ENCODE data around the gene MAEA.
"Not testable (repeated sequence)": the region's sequence is repeated elsewhere in the genome, so short reads cannot be mapped to it uniquely, and the experiment has no call there.

Gene MAEA

DNA sequence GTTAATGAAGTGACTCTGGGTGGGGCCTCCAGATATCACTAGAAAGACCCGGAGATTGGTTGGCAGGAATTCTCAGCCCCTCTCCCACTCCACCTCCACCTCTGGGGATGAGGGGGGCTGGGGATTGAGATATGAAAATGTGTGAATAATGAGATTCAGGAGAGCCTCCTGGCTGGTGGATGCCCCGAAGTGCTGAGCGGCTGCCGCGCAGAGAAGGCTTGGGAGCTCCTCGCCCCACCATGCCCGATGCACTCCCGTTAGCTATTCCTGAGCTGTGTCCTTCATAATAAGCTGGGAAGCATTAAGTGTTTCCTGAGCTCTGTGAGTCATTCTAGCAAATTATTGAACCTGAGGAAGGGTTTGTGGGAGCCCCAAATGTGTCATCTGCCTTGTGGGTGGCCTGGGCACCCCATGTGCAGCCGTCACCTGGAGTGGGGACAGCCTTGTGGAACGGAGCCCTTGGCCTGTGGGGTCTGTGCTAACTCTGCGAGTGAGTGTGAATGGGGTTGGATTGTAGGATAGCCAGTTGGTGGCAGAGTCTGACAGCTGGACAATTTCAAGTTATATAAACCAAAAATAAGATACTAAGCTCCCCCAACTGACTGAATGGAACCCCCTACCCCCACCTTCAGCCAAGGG, 4.4 kb upstream of the MAEA start:
- DNase-seq: no peak

DNA sequence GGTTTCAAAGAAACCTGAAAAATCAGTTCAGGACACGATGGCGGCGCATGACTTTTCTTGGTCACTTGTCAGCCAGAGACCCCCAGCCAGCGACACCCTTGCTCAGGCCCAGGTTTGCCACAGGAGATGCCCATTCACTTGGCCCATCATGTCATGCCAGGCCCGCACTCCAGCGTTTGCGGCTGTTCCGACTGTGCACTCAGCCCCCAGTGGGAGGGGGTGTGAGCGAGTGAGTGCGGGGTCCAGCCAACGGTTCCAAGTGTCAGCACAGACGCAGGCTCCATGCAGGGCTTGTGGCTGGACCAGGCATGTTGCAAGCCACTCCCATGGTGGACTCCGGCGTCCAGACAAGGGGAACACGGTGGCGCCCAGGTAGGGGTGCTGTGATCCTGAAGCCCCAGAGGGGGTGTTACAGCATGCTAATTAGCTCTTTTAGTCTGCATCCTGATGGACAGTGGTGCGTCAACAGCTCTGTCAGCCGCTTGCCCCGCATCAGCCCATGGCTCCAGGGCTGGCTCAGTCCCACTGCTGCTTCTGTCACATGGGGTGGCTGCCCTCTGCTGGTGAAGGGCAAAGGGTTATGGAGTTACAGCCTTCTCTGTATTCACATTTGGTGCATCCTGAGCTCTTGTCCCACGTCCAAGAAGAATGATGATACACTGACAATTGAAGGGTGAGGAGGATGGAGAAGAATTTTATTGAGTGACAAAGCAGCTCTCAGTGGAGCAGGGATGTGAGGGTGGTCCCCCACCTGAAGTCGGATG, 3.7 kb upstream of the MAEA start:
- DNase-seq: peak; percentile 70

DNA sequence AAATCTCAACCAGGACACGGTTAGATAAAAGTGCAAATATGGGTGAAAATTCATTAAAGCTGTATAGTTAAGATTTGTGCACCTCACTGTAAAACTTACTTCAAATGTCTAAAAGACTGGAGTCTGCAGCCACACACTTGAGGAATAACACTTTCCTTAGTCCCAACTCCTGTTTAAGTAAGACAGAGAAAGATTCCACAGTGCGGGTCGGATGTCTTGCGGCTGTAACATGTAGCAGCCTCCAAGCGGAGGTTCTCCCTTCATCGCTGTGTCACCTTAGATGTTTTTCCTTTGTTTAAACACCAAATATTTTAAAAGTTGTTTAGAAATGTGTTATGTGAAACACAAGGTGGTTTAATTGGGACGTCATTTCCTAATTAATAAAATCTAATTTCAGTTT, 905 bp upstream of the MAEA start:
- DNase-seq: no peak

DNA sequence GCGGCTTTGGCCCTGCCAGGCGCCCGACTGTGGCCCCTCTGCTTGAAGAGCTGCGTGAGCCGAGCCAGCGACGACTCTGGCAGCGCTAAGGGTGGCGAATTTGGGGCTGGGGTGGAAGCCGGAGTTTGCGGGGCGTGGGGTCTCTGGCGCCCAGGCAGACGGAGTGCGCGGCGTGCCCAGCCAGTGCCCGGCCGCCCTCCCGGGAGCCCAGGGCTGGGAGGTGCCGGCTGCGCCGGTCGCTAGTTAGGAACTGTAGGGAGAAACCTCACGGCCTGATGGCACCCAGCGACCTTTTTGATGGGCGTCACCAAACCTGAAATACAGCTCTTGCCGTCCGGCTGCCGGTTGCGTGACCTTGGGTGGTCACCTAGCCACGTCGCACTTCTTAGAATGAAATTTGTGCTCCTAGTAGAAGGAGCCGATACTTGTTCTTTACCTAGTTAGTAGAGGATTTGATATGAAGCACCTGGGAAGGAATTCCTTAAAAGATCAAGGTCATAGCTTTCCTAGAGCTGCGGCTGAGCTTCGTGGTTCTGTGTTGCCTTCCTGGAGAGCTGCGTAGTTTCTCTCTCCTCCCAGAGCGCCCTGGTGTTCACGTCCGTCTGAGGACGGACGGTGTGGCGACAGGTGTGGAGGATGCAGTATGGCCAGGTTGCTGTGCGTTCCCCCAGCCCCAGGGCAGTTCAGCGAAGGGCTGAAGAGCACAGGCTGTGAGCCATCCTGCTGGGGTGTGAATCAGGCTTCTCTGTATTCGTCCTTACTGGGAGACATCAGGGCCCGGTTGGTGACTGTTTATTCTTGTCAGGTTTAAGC, 680 bp downstream of the MAEA start:
- DNase-seq: no peak

DNA sequence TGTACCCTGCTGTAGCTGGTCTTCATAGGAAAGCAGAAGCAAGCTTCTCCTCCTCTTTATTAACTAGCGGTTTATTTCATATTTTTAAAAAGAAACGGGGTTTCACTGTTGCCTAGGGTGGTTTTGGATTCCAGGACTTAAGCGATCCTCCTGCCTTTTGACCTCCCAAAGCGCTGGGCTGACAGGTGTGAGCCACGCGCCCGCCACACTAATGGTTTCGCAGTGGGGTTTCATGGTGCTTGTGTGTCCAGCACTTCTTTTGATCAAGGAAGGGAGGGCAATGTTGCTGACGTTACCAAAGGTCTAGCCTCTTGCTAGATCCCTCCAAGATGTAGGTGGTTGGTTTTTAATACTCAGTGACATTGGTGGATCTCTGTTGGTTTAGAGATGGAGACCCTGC, 1.4 kb downstream of the MAEA start:
- no peak for DNase-seq

DNA sequence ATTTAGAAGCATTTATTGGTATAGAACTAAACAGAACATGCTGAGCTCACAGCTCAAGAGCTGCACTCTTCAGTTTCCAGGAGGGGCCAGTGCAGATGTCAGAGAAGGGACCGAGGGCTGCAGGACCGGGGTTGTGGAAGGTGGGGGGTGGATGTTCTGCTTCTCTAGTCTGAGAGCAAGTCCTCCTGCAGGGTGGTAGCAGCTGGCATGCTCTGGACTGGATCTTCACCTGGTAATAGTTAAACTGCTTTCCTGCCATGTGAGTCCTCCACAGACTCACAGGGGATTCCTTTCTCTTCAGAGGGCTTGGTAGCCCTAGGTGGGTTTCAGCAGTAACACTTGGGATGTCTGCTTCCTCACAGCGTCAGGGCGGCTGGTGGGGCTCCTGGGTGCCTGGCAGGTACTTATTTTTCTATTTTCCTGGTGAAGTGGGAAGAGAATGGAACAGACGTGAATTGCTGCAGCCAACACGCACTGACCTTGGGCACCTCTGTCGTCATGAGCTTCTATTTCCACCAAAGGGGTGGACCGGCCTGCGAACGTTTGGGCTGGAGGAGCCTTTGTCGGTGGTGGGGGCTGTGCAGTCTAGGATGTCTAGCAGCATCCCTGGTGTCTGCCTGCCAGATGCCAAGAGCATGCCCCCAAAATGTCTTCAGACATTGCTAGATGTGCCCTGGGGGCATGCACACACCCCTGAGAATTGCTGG, 2.5 kb downstream of the MAEA start:
- DNase-seq: no peak

DNA sequence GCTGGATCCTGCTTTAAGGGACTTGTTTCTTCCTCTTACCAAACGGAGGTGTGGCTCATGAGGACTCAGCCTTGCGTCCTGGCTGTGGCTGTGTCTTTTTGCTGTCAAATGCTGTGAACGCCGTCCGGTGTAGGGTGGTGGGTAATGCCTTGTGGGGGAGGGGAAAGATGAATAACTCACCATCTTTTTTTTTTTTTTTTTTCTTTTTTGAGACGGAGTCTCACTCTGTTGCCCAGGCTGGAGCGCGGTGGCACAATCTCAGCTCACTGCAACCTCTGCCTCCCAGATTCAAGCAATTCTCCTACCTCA, 3.0 kb downstream of the MAEA start:
- not testable (repeated sequence) for DNase-seq

DNA sequence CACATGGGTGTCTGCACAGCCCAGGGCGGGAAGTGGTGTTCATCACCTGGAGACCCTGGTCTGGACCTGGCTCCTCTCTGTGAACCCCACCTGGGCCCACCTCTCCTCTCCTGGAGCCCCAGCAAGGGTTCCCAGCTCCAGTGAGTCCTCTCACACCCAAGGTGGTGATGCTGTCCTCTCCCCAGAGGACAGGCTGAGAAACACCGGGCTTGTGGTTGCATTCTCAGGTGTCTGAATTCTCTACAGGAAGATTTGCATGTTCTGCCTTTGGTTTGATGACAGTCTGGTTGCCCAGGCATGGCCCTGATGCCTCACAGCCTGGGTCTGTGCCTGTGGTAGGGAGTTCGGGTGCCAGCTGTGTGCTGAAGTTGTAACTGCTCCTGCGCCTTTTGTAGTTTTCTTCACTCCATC, 3.8 kb downstream of the MAEA start:
- no peak for DNase-seq

DNA sequence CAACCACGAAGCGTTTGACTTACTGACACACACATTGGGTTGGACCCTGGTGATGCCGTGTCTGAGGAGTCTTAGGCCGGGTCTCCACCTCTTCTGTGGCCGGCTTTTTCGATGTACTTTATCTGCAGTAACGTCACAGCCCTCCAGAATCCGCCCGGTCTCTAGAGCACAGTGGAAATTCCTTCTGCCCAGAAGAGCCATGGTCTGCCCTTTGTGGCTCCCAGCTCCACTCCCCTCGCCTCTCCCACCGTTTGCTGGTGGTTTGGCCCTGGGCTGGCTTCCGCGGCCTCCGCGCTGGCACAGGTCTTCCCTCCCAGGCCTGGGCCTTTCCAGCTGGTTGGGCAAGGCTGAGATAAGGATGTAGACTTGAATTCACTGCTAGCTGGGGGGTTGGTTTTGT, 4.3 kb downstream of the MAEA start:
- no peak for DNase-seq

DNA sequence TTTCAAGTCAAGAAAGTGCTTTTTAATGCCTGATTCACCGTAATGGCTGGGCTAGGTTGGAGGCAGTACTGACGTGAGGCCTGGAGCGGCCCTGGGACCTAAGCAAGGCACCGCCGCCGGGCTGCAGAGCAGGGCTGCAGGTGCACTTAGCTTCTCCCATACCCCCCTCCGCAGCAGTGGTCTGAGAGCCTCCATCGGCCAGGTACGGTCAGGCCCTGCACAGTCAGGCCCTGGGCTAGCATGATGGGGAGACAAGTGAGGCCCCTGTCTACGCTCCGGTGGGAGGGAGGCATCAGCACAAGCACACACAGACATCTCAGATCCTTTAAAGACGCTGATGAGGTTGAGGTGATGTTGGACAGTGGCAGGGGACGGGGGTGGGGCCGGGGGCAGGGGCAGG, 4.7 kb downstream of the MAEA start:
- DNase-seq: no peak

DNA sequence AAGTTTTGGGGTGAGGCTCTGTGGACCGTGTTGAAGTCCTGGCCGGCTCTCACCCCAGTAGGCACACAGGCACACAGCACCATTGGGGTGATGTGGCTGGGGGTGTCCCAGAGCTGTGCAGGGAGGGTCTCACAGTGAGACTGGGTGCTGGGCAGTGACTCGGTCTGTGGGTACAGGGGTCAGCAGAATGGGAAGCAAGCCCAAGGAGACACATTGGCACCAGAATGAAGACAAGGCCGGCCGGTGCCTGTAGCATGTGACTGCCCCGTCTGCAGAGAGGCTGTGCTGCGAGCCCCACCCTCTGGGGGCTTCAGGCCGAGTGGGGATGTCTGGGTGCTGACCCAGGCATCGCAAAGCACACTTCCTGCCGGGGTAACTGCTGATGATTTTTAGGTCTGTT, 5.2 kb downstream of the MAEA start:
- no peak for DNase-seq

DNA sequence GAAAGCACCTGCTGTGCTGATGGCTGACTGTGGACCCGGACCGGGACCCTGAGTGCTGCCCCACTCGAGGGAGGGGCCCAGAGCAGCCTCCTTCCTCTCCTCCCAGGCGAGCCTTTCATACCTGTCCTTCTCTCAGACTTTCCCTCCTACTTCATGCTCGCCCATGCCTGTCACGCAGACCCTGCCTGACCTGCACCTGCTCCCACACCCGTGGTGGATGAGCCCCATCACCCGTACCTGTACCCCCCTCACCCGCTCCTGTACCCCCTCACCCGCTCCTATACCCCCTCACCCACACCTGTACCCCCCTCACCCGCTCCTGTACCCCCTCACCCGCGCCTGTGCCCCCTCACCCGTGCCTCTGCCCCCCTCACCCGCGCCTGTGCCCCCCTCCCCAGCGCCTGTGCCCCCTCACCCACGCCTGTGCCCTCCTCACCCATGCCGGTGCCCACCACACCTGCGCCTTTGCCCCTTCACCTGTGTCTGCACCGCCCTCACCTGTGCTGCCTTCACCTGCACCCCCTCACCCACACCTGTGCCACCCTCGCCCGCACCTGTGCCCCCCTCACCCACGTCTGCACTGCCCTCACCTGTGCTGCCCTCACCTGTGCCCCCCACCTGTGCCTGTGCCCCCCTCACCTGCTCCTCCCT, 5.8 kb downstream of the MAEA start:
- DNase-seq: no peak

DNA sequence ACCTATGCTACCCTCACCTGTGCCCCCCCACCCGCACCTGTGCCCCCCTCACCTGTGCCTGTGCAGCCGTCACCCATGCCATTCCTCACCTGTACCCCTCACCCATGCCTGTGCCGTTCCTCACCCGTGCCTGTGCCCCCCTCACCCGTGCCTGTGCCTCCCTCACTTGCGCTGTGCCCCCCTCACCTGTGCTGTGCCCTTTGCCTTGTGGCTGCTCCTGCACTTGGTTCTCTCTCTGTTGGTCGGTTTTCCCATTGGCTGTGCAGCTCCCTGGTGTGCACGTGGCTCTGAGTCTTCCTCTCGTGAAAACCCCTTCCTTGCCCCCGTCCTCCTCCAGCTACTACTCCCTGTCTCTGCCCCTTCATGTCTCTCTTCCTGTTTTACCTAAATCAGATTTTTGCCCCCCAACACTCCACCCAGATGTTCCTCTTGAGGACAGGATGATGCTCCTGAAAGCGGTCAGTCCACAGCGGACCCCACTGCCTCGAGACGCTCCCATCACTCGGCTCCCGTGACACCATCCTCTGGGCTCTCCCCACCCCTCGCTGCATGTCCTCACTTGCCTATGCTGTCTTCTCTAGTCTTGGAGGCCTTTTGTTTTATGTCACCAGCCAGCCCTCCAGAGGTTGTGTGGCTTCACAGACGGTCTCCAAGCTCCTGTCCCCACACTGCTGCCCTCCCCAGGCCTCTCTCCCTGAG, 6.8 kb downstream of the MAEA start:
- no peak for DNase-seq

DNA sequence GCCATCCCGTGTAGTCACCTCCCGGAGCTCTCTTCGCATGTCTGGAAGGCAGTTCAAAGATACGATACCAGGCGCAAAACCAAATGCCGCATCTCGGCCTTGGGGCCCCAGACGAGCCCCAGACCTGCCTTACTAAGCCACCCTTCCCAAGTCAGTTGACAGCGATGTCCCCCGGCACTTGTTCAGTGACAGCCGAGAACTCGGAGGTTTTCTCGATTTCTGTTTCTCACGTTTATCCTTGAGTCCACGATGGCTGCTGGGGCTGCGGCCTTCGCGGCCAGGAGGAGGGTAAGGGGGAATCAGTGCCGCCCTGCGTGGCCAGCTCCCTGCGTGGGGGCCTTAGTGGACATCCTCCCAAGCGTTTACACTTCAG, 7.3 kb downstream of the MAEA start:
- no peak for DNase-seq

DNA sequence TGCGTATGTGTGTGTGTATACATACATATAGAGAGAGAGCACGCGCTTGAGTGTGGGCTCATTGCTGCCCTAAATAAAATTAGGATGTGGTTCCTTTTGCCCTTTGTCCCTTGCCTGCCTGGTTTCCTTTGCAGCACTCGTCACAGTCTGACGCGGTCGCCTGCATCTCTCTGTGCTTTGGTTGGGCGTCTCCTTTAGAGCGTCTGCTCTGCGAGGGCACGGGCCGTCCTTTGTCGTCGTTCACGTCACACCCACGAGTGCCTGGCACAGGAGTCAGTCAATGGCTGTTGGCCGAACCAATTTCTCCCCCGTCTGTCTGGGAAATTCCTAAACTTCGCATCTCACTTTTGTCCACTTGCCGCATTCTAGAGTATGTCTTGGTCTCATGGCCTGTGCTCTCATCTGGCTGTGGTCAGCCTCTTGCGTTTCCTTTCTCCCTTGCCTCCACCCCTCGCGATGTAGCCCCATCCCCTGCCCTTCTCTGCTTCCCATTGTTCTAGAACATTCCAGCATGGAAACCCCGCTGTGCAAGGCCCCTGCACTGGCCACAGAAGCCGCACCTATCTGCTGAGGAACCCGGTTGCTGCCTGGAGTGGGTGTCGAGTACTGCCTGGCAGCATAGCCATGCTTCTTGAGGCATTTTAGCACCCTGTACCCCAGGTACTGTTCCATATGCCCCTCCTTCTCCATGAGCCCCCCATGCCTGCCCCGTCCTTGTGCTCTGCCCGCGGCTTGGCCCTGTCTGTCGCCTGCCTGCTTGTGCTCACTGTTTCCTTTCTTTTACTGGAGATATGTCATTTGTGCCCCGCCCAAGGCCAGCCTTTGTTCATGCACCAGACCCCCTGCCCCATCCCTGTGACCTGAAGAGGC, 8.0 kb downstream of the MAEA start:
- no peak for DNase-seq

DNA sequence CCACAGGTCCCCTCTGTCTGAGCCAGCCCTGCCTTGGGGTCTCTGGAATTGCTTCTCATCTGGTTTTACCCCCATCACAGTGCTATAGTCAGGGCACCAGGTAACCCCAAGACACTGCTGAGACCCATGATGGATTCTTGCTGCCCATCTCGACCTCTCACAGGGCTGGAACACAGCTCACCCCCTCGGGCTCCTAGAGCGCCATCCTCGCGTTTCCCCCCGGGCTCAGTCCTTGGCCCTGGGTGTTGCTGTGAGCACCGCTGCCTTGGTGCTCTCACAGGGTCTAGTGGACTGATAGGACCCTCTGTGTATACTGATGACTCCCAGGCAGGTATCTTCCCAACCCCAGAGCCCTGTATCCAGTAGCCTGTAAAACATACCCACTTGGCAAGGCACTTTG, 8.8 kb downstream of the MAEA start:
- DNase-seq: no peak

DNA sequence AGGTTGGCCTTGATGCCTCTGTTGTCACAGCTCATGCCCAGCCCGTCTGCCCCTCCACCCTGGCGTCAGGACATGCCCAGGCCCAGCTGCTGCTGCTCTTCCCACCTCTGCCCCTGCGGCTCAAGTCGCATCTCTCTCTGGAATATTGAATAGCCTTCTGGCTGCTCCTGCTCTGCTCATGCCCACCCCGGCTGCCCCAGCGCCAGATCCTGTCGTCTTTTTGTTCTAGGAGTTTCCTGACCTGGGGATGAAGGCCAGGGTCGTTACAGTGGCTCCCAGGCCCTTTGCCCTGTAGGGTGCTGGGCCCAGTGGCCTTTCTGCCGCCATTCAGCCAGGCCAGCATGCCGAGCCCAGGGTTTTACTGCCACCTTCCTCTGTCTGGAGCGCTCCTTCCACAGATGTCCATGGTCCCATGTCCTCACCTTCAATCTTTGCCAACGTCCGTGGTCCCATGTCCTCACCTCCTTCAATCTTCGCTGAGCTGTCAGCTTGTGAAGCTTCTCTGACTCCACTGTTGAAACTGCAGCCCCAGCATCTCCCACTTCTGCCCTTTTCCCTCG, 9.7 kb downstream of the MAEA start:
- no peak for DNase-seq

DNA sequence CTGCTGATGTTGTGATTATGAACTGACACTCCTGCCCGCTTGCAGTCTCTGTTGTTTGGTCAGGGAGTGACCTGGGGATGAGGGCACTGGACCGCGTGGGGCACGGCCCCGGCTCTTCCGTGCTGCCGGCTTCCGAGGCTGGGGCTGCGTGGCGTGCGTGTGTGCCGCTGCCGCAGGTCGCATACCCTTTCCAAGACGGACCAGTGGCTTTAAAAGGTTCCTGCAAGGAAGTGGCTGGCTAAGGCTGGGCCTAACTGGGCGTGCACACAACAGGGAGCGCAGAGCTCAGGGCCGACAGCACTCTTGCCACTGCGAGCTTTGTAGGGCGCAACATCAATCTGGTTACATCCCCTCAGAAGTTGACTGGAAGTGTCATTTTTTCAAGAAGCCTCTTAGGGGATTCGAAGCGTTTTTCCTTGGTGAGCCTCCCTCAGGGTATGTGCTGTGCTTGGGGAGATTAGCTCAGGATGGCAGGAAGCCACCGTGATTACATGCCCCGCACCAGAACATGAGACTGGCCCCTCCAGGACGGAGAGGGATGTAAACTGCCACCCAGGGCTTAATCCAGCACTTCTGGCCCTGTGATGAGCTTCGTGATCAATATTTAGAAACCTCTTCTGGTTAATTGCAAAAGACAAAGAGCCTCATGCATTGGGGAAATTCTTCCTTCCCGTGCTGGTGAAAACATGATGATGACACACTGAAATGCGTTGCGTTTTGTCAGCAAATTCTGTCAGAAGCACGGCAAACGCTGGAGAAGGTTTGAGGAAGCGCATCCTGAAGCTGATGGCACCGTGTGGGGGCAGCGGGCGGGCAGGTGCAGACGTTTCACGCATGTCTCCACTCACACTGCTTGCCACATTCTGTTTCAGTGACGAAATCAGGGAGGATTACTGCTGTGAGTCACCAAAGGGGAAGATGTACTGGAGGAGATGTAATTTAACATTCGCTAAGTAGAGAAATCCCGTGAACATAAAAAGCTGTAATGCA, 11.1 kb downstream of the MAEA start:
- no peak for DNase-seq

DNA sequence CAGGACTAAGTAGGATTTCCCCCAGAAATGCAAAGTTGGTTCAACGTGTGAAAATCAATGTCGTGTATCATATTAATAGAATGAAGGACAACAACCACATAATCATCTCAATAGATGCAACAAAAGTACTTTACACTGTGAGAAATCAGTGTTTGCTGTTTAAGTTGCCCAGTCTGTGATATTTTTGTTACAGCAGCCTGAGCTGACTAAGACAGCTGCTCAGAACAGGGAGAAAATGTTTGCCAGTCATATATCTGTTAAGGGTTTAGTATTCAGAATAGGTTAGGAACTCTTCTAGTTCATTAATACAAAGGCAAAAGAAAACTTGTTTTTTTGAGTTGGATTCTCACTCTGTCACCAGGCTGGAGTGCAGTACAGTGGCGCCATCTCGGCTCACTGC, 12.5 kb downstream of the MAEA start:
- DNase-seq: no peak

DNA sequence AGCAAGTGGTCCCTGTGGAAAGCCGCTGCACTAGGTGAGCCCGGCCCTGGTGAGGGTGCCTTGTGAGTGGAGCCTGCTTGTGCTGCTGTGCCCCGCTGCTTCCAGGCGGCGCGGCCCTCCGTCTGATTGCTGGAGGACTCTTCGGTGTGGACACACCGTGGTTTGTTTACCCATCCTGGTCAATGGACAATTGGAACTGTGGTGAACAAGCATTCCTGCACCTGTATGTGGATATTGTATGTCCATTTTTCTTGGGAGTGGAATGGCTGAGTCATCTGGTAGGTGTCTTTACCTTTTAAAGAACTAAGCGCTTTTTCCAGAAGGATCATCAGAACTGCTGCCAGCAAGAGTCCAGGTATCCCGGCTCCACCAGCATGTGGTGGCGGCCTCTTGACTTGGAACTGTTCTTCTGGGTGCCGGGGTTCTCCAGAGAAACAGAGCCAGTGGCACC, 15.6 kb downstream of the MAEA start:
- no peak for DNase-seq
